Hepatocyte (in vitro differentiated cells): ENCODE data around the gene TK1.

Source experiments
- EZH2 ChIP-seq: fragments of 200-600 bp; sonication (generic); IDR thresholded peaks from 2 replicates; pipeline ENCODE4 v1.6.1; 2016; ENCODE audit warnings: antibody characterized with exemption, mild to moderate bottlenecking, borderline replicate concordance
- TF ChIP-seq, protein P1 (sequence below): fragments of 200-600 bp; sonication (generic); IDR thresholded peaks from 2 replicates; pipeline ENCODE4 v1.5.1; 2016; ENCODE audit warnings: antibody characterized with exemption, mild to moderate bottlenecking; ENCODE audit not compliant: poor library complexity

DNA sequence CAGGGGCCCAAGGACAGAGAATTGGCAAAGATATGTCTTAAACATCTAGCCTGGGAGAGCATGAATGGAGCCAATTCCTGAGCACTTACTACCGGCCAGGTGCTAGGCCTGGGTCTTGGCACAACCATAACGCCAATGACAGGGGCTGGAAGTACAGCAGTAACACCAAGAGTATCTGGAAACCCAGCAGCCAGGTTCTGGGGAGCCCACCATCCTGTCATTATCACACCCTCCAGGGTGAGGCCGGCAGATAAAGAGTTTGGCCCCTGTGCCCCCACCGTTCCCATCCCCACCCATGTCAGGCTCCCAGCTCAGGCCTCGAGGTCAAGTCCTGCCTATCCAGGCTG, 56.8 kb downstream of the TK1 start:
- TF ChIP-seq, protein P1, sequence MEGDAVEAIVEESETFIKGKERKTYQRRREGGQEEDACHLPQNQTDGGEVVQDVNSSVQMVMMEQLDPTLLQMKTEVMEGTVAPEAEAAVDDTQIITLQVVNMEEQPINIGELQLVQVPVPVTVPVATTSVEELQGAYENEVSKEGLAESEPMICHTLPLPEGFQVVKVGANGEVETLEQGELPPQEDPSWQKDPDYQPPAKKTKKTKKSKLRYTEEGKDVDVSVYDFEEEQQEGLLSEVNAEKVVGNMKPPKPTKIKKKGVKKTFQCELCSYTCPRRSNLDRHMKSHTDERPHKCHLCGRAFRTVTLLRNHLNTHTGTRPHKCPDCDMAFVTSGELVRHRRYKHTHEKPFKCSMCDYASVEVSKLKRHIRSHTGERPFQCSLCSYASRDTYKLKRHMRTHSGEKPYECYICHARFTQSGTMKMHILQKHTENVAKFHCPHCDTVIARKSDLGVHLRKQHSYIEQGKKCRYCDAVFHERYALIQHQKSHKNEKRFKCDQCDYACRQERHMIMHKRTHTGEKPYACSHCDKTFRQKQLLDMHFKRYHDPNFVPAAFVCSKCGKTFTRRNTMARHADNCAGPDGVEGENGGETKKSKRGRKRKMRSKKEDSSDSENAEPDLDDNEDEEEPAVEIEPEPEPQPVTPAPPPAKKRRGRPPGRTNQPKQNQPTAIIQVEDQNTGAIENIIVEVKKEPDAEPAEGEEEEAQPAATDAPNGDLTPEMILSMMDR = no peak
- TF ChIP-seq EZH2 = no peak
